GM18517 (cell line): ENCODE data around the gene MOAP1.
"Not testable (repeated sequence)": the region's sequence is repeated elsewhere in the genome, so short reads cannot be mapped to it uniquely, and the experiment has no call there.

Source experiments
- ATAC-seq: cut with Tn5 transposase; IDR thresholded peaks from one replicate; pipeline ENCODE4 v1.9.1; 2021; ENCODE audit warnings: mild to moderate bottlenecking, moderate library complexity; ENCODE audit not compliant: unreplicated experiment

The MOAP1 gene

GRCh38 chr14:93186466-93186865 lies 1.8 kb upstream of the MOAP1 start:
- no peak for ATAC-seq

- ATAC-seq: no peak
These were observed 638 bp upstream of the MOAP1 start for GRCh38 chr14:93185349-93185720.

- no peak for ATAC-seq
These were observed 940 bp downstream of the MOAP1 start for GRCh38 chr14:93183596-93184317.

- no peak for ATAC-seq
These were observed 9.2 kb downstream of the MOAP1 start for GRCh38 chr14:93175492-93175891.

GRCh38 chr14:93174731-93175130 lies 10.0 kb downstream of the MOAP1 start:
- ATAC-seq: not testable (repeated sequence)

- ATAC-seq: no peak
These were observed 10.7 kb downstream of the MOAP1 start for GRCh38 chr14:93173943-93174395.

GRCh38 chr14:93171376-93171775 lies 13.3 kb downstream of the MOAP1 start:
- ATAC-seq: no peak

- not testable (repeated sequence) for ATAC-seq
These were observed 14.6 kb downstream of the MOAP1 start for GRCh38 chr14:93170141-93170540.

GRCh38 chr14:93169619-93170018 lies 15.1 kb downstream of the MOAP1 start:
- not testable (repeated sequence) for ATAC-seq

GRCh38 chr14:93168610-93169009 lies 16.1 kb downstream of the MOAP1 start:
- ATAC-seq: not testable (repeated sequence)

- ATAC-seq: not testable (repeated sequence)
These were observed 19.1 kb downstream of the MOAP1 start for GRCh38 chr14:93165271-93166265.

- no peak for ATAC-seq
These were observed 21.1 kb downstream of the MOAP1 start for GRCh38 chr14:93163564-93163963.

- ATAC-seq: no peak
These were observed 23.2 kb downstream of the MOAP1 start for GRCh38 chr14:93161411-93161940.

- no peak for ATAC-seq
These were observed 24.3 kb downstream of the MOAP1 start for GRCh38 chr14:93160353-93160801.

- ATAC-seq: not testable (repeated sequence)
These were observed 24.9 kb downstream of the MOAP1 start for GRCh38 chr14:93159625-93160352.

GRCh38 chr14:93158349-93158748 lies 26.3 kb downstream of the MOAP1 start:
- not testable (repeated sequence) for ATAC-seq

- ATAC-seq: no peak
These were observed 27.9 kb downstream of the MOAP1 start for GRCh38 chr14:93156693-93157369.

GRCh38 chr14:93155667-93156066 lies 29.0 kb downstream of the MOAP1 start:
- ATAC-seq: no peak

GRCh38 chr14:93153121-93153520 lies 31.6 kb downstream of the MOAP1 start:
- no peak for ATAC-seq
